Activated CD8-positive, alpha-beta memory T cell treated with anti-CD3 and anti-CD28 coated beads for 48 hours (primary cell): ENCODE data around the gene DNAJA3.
A peak's percentile ranks its signal among the peaks of the same experiment; 100 is the strongest.

ENCODE experiments used
- DNase-seq, 3 experiments: peaks; one replicate each; pipeline ENCODE4 v3.0.0-alpha.2; 2020; ENCODE audit warnings: low read depth in 2 of 3, low spot score in 2 of 3

Gene DNAJA3

GRCh38 chr16:4425378-4426020 is at the start of gene DNAJA3:
TSS of gene DNAJA3 (plus strand) at chr16:4425868. CDS start at chr16:4425882, 14 bp downstream.
- DNase-seq, result peak; percentile 81 to 83 (median 82)

GRCh38 chr16:4376126-4376892 is 49.4 kb upstream of the DNAJA3 start:
- DNase-seq, result no peak

GRCh38 chr16:4376893-4377572 is 48.6 kb upstream of the DNAJA3 start:
- no peak for DNase-seq

- DNase-seq, result no peak
These were observed 48.0 kb upstream of the DNAJA3 start for GRCh38 chr16:4377573-4378154.

GRCh38 chr16:4378161-4378666 is 47.5 kb upstream of the DNAJA3 start:
- no peak for DNase-seq

- DNase-seq, result no peak
These were observed 46.5 kb upstream of the DNAJA3 start for GRCh38 chr16:4378999-4379690.

- DNase-seq, result no peak
These were observed 45.3 kb upstream of the DNAJA3 start for GRCh38 chr16:4380119-4381063.

GRCh38 chr16:4381072-4381934 is 44.4 kb upstream of the DNAJA3 start:
- DNase-seq, result no peak

GRCh38 chr16:4381935-4382794 is 43.5 kb upstream of the DNAJA3 start:
- DNase-seq, result no peak

GRCh38 chr16:4382795-4383357 is 42.8 kb upstream of the DNAJA3 start:
- DNase-seq, result no peak

- DNase-seq, result no peak
These were observed 41.9 kb upstream of the DNAJA3 start for GRCh38 chr16:4383591-4384444.

GRCh38 chr16:4384509-4384942 is 41.1 kb upstream of the DNAJA3 start:
- DNase-seq, result no peak

- no peak for DNase-seq
These were observed 40.4 kb upstream of the DNAJA3 start for GRCh38 chr16:4385066-4385788.

- no peak for DNase-seq
These were observed 39.7 kb upstream of the DNAJA3 start for GRCh38 chr16:4385789-4386450.

GRCh38 chr16:4386451-4386805 is 39.2 kb upstream of the DNAJA3 start:
- no peak for DNase-seq
